ENCODE results near the gene DRAM1. TPM values are rescaled to one million over a fixed set of nuclear protein-coding genes. Genes with fewer than 3 reads are reported as not detected.

DRAM1 gene
- total and polyA plus RNA-seq, 9 of the 15 experiments (the other 6 are each of a cell fraction or from before 2014, with no cell fraction given), result 1.4 to 4.3 (median 2.7) TPM

- in situ Hi-C loops (cut with MboI), result loop anchor here (25.0 kb wide), 1 partner anchor 551 kb away; the partner anchor contains the start of gene IGF1
- DNase-seq (ENCODE audit: extremely low read depth in 1 of 4, low spot score in 3 of 4) (peak in 1 of 4 experiments; percentile 14), ATAC-seq (peak; percentile 73), FAIRE-seq (no peak)
- BruUV-seq (replicated peaks), result no TSS peak
- Histone ChIP-seq H2AFZ (ENCODE audit: low read depth, low read length) (0 out of 2 replicates have a peak overlapping the region, but pooled peaks have one; percentile 47), H3K36me3 (ENCODE audit: control insufficient read depth, insufficient read depth, low read length) (no peaks in the 10 kb centered on the region), H3K9me3 (replicated peaks; ENCODE audit: control insufficient read depth, insufficient read depth, low read depth, low read length) (no peaks in the 10 kb centered on the region), H3K4me3 (no peak overlapping the region), H3K4me2 (ENCODE audit: insufficient read depth, low read length) (no peak overlapping the region), H3K79me2 (ENCODE audit: control insufficient read depth, insufficient read depth, low read length) (no peaks in the 10 kb centered on the region), H3K27me3 (ENCODE audit: control insufficient read depth in 2 of 2, insufficient read depth in 2 of 2, low read length in 2 of 2) (peaks cover 7 to 14% of the 10 kb centered on the region in 2 experiments; a peak in 4 of 5 replicates), H3K4me1 (replicated peaks in 1 of 2; ENCODE audit: control insufficient read depth in 2 of 2, insufficient read depth in 2 of 2, low read length in 2 of 2) (no peaks in the 10 kb centered on the region; a peak in 2 of 5 replicates), H3K9ac (ENCODE audit: insufficient read depth in 1 of 2, low read depth in 2 of 2, low read length in 2 of 2) (no peak overlapping the region), H3K27ac (ENCODE audit: extremely low read depth, low read depth, low read length) (no peak overlapping the region), H3K9me1 (ENCODE audit: control insufficient read depth, insufficient read depth, low read length) (no peaks in the 10 kb centered on the region), H4K20me1 (replicated peaks; ENCODE audit: control insufficient read depth, insufficient read depth, low read length) (no peaks in the 10 kb centered on the region)
- CTCF ChIA-PET (ENCODE audit: low intra/inter-chr PET ratio), result interaction anchor here (0.6 to 0.7 kb wide), 2 partner anchors 27 to 1325 kb away, joined by 3 read pairs; no protein-coding TSS in a partner anchor
- intact Hi-C loops (cut with micrococcal nuclease), result loop anchor here (10.0 kb wide), 1 partner anchor 1609 kb away; no protein-coding TSS in a partner anchor
- POLR2A ChIA-PET, result interaction anchor here (0.6 kb wide), 2 partner anchors 144 to 1567 kb away, joined by 3 to 5 read pairs; no protein-coding TSS in a partner anchor
- WGBS (ENCODE audit: insufficient coverage, low coverage, missing lambda C conversion rate), result 5% methylated on average over 9 of the region's 9 CpGs
- TF ChIP-seq ASH1L (IDR thresholded peaks at IDR 0.05; ENCODE audit: borderline replicate concordance, low read depth, partially characterized antibody) (no peak), HNRNPL (IDR thresholded peaks at IDR 0.05; ENCODE audit: low read depth, low read length) (no peak), NR2F6 (CRISPR knock-in tag; IDR thresholded peaks at IDR 0.05) (no peak), STAT5B (CRISPR knock-in tag; IDR thresholded peaks at IDR 0.05) (no peak), FOXM1 (IDR thresholded peaks at IDR 0.05; ENCODE audit: low read depth) (no peak), FOXM1 (CRISPR knock-in tag; IDR thresholded peaks at IDR 0.05; ENCODE audit: low read depth) (no peak), SPI1 (IDR thresholded peaks at IDR 0.05; ENCODE audit: borderline replicate concordance, low read depth, low read length) (no peak), GABPA (tag; conservative IDR thresholded peaks at IDR 0.05; ENCODE audit: low read depth) (peak; percentile 37; the same call in 1 of the 2 replicates), CXXC5 (CRISPR knock-in tag; IDR thresholded peaks at IDR 0.05) (no peak), ZNF354B (CRISPR knock-in tag; IDR thresholded peaks at IDR 0.05) (no peak), ZNF384 (IDR thresholded peaks at IDR 0.05; ENCODE audit: low read depth, low read length) (peak; percentile 82), ZBTB5 (IDR thresholded peaks at IDR 0.05) (no peak), BCL6 (CRISPR knock-in tag; IDR thresholded peaks at IDR 0.05) (no peak), CREM (IDR thresholded peaks at IDR 0.05; ENCODE audit: low read depth) (peak; percentile 49; the same call in 1 of the 2 replicates), DLX4 (CRISPR knock-in tag; IDR thresholded peaks at IDR 0.05) (no peak), ZC3H4 (CRISPR knock-in tag; IDR thresholded peaks at IDR 0.05; ENCODE audit: borderline replicate concordance) (no peak), ATF1 (CRISPR knock-in tag; IDR thresholded peaks at IDR 0.05) (no peak), ATF1 (tag; IDR thresholded peaks at IDR 0.05) (peak; percentile 80)
- TF ChIP-seq, protein P1, sequence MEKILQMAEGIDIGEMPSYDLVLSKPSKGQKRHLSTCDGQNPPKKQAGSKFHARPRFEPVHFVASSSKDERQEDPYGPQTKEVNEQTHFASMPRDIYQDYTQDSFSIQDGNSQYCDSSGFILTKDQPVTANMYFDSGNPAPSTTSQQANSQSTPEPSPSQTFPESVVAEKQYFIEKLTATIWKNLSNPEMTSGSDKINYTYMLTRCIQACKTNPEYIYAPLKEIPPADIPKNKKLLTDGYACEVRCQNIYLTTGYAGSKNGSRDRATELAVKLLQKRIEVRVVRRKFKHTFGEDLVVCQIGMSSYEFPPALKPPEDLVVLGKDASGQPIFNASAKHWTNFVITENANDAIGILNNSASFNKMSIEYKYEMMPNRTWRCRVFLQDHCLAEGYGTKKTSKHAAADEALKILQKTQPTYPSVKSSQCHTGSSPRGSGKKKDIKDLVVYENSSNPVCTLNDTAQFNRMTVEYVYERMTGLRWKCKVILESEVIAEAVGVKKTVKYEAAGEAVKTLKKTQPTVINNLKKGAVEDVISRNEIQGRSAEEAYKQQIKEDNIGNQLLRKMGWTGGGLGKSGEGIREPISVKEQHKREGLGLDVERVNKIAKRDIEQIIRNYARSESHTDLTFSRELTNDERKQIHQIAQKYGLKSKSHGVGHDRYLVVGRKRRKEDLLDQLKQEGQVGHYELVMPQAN (IDR thresholded peaks at IDR 0.05; ENCODE audit: borderline replicate concordance), result no peak
These were observed 58.7 kb downstream of the DRAM1 start for GRCh38 chr12:101935890-101936746.

Data from K562 (cell line).